Suppressor macrophage treated with lipopolysaccharide for 1 hour (primary cell): ENCODE results near the gene TNFRSF19.

Experiments
- DNase-seq, 3 donors: peaks; one replicate each; pipeline ENCODE4 v3.0.0-alpha.2; 2020 to 2022

TNFRSF19 gene

DNA sequence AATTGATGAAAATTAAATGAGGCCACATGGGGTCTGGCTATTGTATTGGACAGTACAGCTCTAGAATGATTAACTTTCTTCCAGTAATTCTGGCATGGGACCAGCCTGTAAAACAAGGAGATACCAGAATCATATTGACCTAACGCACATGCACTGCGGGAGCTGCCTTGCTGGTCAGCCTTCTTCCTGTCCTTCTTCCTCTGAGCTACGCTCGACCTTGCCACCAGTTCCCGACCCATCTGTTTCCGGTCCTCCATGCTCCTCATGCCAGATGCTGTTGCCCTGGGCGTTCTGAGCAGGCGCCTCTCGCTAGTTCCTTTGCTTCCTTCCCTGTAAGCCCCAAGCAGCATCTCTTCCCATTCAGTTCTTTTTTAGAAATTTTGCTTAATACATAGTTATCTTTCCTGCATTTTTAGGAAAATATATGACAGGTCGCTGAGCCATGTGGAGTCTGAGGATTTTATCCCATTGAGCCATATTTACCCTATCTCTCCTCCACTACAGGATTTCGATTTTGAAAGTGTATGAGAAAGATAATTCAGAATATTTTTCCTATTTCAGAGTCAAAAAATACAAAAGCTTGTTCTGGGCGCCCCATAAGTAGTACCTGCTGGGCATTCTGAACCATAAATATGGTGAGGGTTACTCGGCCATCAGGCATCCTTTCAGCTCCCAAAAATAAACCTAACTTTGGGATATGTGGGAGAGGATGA is 38.6 kb downstream of the TNFRSF19 start:
- DNase-seq, result peak; percentile 14 to 44 (median 41)

DNA sequence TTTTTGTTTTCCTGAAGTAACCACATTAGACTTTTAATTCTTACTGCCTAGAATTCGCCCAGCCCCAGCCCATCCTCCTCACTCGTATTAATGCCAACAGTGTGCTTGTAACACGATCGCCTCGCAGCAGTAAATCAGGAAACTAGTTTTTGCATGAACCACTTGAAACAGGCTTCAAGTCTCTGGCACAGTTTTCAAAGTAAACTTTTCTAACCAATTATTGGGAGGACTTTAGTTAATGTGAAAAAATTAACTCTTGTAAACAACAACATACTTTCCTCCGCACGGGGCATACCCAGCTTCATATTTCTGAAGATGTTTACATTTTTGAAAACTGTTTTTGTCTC is 39.2 kb downstream of the TNFRSF19 start:
- no peak for DNase-seq

DNA sequence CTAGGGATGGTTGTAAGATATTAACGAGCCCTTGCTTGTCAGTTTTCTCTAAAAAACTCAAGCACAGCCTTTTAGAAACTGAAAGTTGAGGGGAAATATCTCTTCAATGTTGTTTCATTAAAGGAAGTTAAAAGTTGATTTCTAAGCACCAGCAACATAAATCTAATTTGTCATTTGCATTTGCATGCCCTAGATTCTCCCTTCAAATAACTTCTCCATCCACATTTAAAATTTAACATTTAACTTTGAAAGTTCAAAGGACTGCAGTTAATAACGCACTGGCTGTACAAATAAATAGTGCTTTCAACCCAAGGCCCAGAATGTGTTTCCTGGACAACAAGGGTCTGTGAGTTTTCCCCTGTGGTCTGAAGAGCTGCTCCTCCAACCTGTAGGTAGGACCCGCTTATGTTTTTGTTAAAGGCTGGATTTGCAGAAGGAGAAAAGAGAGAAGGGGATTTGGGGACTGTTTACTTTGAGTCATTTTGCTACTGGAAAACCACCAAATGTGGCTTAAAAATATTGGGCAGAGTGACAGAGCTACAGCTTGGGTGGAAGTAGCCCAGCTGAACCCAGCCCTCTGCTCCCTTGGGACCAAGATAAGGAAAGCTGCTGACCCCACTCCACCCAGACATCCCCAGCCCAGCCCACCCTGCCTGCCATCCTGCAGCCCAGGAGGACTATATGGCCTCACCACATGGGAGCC is 39.8 kb downstream of the TNFRSF19 start:
- peak in 2 of 3 donors; percentile 21 to 38 for DNase-seq

DNA sequence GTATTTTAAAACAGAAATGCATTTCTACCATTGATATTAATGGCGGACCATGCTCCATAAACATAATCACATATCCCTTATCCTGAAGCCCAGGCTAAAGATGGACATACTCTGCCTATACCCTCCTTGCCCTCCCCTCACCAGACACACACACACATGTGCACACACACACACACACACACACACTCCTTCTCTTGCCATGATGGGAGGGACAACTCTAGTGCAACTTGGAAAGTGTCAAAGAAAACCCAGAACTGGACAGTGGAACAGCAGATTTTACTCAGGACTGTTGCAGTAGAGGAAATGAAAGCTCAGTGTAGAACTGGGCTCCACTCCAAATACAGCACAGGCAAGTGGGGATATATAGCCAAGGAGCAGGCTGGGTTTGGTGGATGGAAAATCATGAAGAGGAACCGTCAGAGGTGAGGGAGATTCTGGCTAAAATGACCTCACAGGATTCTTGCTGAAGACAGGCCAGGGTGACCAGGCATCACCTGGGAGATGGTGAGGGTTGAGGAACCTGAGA is 40.8 kb downstream of the TNFRSF19 start:
- DNase-seq, result no peak

GRCh38 chr13:23612182-23612581 is 42.0 kb downstream of the TNFRSF19 start:
- DNase-seq, result no peak

DNA sequence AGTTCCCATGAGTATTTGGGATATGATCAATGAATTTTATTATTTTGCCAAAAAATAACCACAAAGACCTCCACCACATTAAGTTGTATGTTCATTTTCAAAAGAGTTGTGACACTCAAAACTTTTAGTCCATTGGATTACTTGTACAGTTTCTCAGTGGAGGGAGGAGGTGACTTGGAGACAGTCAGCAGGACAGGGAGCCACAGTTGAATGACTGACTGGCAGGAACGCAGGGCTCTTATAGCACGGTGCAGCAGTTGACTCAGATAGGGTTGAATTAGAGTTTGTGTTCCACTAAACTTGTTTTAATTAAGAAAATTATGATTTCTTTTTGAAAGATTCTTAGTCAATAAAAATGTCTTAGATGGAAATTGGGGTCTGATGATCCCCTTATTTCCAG is 42.5 kb downstream of the TNFRSF19 start:
- DNase-seq, result no peak

- no peak for DNase-seq
Observed at GRCh38 chr13:23613596-23613995, 43.4 kb downstream of the TNFRSF19 start.

- no peak for DNase-seq
Observed at GRCh38 chr13:23615395-23616081, 45.3 kb downstream of the TNFRSF19 start.

- DNase-seq, result no peak
Observed at GRCh38 chr13:23616228-23616627, 46.0 kb downstream of the TNFRSF19 start.

- no peak for DNase-seq
Observed at GRCh38 chr13:23617551-23618024, 47.4 kb downstream of the TNFRSF19 start.

- DNase-seq, result no peak
Observed at GRCh38 chr13:23618341-23618740, 48.1 kb downstream of the TNFRSF19 start.

DNA sequence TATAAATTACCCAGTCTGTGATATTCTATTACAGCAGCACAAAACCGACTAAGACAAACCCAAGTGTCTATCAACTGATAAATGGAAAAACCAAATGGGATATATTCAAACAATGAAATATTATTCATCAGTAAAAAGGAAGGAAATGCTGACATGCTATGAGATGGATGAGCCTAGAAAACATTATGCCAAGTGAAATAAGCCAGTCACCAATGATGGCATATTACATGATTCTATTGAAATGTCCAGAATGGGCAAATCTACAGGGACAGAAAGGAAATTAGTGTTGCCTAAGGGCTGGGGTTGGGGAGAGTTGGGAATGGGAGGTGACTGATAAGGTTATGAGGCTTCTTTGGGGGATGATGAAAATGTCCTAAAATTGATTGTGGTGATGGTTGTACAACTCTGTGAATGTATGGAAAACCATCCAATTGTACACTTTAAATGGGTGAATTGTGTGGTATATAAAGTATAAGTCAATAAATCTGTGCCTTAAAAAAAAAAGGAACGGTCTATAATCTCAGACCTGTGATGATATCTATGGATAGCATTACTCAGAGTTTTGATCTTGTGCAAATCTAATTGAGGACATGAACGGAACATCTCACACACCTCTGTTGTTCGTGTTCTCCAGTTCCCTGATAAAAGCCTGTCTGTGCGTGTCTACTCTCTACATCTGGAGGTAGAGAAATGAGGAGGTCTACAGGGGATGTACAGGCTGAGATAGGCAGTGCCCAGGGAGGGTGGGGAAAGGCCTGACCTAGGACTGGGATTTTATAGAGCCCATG is 49.0 kb downstream of the TNFRSF19 start:
- peak; percentile 18 to 59 (median 29) for DNase-seq

DNA sequence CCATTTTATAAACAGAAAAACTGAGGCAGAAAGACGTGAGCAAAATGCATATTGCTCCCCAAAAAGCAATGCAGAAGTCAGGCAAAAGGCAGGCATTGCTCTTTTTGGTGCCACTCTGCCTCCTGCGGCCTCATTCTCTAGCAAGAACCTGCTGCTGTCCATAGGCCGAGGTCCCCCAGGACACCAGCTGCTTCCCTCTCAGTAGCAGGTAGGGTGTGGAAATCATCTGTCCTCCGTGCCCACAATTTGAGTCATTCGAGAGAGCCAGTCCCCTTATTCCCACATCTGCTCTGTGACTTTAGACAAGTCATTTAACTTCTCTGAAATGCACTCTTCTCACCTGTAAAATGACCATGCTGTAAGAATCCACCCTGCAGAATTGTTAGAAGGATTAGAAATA is 50.0 kb downstream of the TNFRSF19 start:
- DNase-seq, result no peak

DNA sequence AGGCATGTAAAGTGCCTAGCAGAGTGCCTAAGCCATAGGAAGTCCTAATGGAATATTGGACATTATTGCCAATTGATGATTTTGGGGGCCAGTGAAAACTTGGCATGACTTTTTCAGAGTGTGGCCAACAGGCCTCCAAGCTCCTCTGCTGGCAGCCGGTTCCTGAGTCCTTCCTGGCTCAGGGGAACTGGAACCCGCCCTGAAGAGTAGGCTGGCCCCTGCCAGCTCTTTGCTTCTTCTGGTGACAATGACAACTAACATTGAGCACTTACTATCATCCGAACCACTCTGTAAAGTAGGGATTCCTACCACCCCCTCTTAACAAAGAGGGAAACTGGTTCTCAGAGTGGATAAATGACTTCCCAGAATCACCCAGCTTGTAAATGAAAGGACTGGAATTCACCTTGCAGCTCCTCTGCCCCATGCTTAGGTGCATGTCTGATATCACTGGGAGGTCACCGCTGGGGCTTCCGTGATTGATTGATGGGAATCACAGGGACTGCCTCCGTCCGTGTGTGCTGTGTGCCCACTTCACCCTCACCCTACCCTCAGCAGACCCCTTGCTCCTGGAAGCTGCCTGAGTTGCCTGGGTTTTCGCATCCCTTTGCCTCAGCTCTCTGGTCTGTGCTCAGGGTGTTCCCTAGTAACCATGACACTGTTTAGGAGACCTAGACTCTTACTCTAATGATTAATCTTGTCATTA is 50.6 kb downstream of the TNFRSF19 start:
- no peak for DNase-seq

GRCh38 chr13:23621316-23621645 is 51.1 kb downstream of the TNFRSF19 start:
- DNase-seq, result peak; percentile 68 to 83 (median 71)

DNA sequence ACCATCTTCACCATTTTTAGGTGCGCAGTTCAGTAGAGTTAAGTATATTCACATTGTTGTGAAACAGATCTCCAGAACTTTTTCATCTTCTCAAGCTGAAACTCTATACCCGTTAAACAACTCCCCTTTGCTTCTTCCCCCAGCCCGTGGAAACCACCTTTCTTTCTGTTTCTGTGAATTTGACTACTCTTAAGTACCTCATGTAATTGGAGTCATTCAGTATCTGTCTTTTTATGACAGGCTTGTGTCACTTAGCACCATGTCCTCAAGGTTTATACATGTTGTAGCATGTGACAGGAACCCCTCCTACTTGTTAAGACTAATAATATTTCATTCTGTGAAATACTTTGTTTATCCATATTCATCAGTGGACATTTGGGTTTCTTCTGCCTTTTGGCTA is 52.8 kb downstream of the TNFRSF19 start:
- no peak for DNase-seq

- DNase-seq, result no peak
Observed at GRCh38 chr13:23623394-23623793, 53.2 kb downstream of the TNFRSF19 start.

DNA sequence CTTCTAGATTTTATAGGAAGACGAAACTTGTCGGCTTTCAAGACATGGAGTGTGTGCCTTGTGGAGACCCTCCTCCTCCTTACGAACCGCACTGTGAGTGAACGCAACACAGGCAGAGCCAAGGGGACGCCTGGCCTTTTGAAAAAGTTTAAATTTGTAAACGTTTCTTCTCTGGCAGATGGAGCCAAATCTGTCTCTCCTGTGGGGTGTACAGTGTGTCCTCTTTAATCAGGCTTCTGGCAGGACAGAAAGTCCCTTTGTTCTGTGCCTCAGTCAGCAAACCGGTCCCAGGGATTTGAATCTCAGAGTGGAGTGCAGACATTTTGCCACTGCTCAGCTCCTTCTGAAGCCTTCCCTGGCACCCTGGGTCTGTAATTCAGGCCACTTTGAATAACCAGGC is 56.5 kb downstream of the TNFRSF19 start:
- DNase-seq, result no peak

DNA sequence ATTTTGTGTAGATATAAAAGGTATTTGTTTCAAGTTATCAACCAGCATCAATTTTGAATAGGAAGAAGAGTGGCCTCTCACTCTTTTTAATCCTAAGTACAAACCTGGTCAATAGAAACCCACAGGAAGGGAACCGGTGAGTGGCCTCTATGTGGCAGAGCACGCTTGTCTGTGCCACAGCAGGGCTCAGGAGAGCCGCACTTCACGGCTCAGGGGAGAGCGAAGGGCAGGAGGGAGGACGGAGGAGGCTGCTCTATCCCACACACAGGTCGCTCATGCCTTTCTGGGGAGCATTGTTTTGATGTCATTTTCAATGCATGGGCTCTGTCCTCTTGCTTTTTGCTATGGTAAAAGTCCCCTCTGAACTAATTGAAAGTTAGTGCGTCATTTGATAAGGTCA is 57.2 kb downstream of the TNFRSF19 start:
- DNase-seq, result no peak

GRCh38 chr13:23628250-23628649 is 58.0 kb downstream of the TNFRSF19 start:
- no peak for DNase-seq

DNA sequence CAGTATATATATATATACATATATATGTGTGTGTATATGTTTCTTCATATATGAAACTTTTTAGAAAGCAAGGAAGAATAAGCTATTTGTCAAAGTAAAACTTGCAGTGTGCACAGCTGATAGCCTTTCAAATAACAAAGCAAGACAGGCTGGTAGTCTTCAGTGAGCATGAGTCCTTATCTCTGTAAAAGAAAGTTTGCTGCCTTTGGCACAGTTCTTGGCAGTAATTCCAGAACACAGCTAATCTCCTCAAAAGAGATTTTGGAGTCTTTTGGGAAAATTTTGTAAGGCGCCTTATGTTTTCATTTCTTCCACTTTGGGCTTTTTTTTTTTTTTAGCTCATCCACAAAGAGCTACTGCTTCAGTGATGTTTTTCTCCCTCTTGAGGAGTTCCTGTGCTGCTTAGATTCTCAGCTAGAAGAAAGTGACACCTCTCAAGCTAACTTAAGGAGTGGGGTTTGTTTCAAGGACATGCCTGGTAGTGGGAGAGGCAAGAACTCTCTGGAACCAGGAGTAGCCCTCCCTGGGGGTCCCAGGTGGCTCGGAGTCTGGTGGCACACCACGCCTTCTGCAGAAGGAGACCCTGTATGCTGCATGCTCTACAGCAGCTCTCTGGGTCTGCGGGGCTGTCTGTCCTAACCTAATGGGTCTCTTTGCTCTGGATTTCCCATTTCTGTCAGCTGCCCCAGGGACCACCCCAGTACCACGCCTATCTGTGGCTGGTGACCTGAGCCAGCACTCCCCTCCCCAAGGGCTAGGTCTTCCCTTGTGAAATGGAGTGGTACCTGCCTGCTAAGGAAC is 58.8 kb downstream of the TNFRSF19 start:
- no peak for DNase-seq
